IMR-90 (cell line): Measurements from ENCODE around the gene ERVFRD-1. TPM values are rescaled to one million over a fixed set of nuclear protein-coding genes. Genes with fewer than 3 reads are reported as not detected.

Experiments
- ATAC-seq: fragments of 200-7000 bp; cut with Tn5 transposase; 2 replicates; pipeline ENCODE4 v1.9.1; 2020; ENCODE audit warnings: low read depth, mild to moderate bottlenecking, moderate library complexity
- BruUV-seq: library from RNA; stranded (reverse); fragments of 400-500 nt; replicated peaks from 2 replicates; lab custom pipeline; 2021; lab: Mats Ljungman, UMichigan
- CTCF ChIA-PET: fragments of 300-600 bp; formaldehyde crosslinking; extraction: SDS; loops from one replicate; lab custom pipeline; 2021; ENCODE audit warnings: antibody characterized with exemption; lab: Yijun Ruan, JAX
- POLR2A ChIA-PET: fragments of 300-600 bp; sonication (Branson Sonifier 250); formaldehyde crosslinking; loops from one replicate; lab custom pipeline; 2022; ENCODE audit warnings: antibody characterized with exemption; ENCODE audit not compliant: unreplicated experiment; lab: Charles Lee
- DNase-seq: peaks from one replicate; pipeline ENCODE4 v3.0.0; 2013
- H2AFZ ChIP-seq: replicated peaks from 2 replicates; pipeline ENCODE3; 2013; ENCODE audit warnings: low read length, mild to moderate bottlenecking; ENCODE audit not compliant: poor library complexity
- H2AK5ac ChIP-seq: 2 replicates; pipeline ENCODE4 v1.6.1; 2013; ENCODE audit warnings: low read depth, low read length, inconsistent platforms
- H2AK9ac ChIP-seq: replicated peaks from 2 replicates; pipeline ENCODE3; 2013; ENCODE audit warnings: mild to moderate bottlenecking, low read depth, low read length, moderate library complexity; ENCODE audit not compliant: poor library complexity
- H2BK120ac ChIP-seq: 2 replicates; pipeline ENCODE4 v1.6.1; 2013; ENCODE audit warnings: low read depth, low read length, inconsistent platforms
- H2BK15ac ChIP-seq: 3 replicates; pipeline ENCODE4 v1.6.1; 2013; ENCODE audit warnings: low read depth, low read length, inconsistent platforms
- H2BK20ac ChIP-seq: 2 replicates; pipeline ENCODE4 v1.6.1; 2013; ENCODE audit warnings: low read depth, mild to moderate bottlenecking, inconsistent platforms, low read length, moderate library complexity
- H2BK5ac ChIP-seq: 2 replicates; pipeline ENCODE4 v1.6.1; 2013; ENCODE audit warnings: mild to moderate bottlenecking, low read depth, low read length, inconsistent platforms; ENCODE audit not compliant: poor library complexity, severe bottlenecking
- H3K14ac ChIP-seq: replicated peaks from 2 replicates; pipeline ENCODE4 v1.6.1; 2013; ENCODE audit warnings: low read depth, low read length, inconsistent platforms
- H3K18ac ChIP-seq: 2 replicates; pipeline ENCODE4 v1.6.1; 2013; ENCODE audit warnings: low read depth, low read length, control low read depth
- H3K23ac ChIP-seq: 2 replicates; pipeline ENCODE4 v1.6.1; 2013; ENCODE audit warnings: low read depth, low read length, inconsistent platforms
- H3K27ac ChIP-seq: 2 replicates; pipeline ENCODE4 v1.5.1; 2013; ENCODE audit warnings: mild to moderate bottlenecking, control low read depth, low read length; ENCODE audit not compliant: insufficient read depth
- H3K27me3 ChIP-seq: 2 replicates; pipeline ENCODE4 v1.6.1; 2013; ENCODE audit warnings: low read length; ENCODE audit not compliant: control insufficient read depth, insufficient read depth
- H3K36me3 ChIP-seq: 2 replicates; pipeline ENCODE4 v1.6.1; 2013; ENCODE audit warnings: low read length, mixed read lengths; ENCODE audit not compliant: control insufficient read depth, insufficient read depth
- H3K4ac ChIP-seq: 2 replicates; pipeline ENCODE4 v1.6.1; 2013; ENCODE audit warnings: low read depth, low read length, inconsistent platforms
- H3K4me1 ChIP-seq: 2 replicates; pipeline ENCODE4 v1.6.1; 2013; ENCODE audit warnings: low read length, mixed read lengths; ENCODE audit not compliant: control insufficient read depth, insufficient read depth
- H3K4me2 ChIP-seq: 2 replicates; pipeline ENCODE4 v1.6.1; 2013; ENCODE audit warnings: low read depth, mild to moderate bottlenecking, control low read depth, low read length, moderate library complexity
- H3K4me3 ChIP-seq: 2 replicates; pipeline ENCODE4 v1.5.1; 2013; ENCODE audit warnings: low read depth, mild to moderate bottlenecking, control low read depth, low read length, moderate library complexity; ENCODE audit not compliant: insufficient read depth
- H3K56ac ChIP-seq: 2 replicates; pipeline ENCODE4 v1.6.1; 2013; ENCODE audit warnings: low read length, inconsistent platforms; ENCODE audit not compliant: insufficient read depth; ENCODE audit errors: extremely low read depth
- H3K79me1 ChIP-seq, 2 experiments: 2 replicates each; pipeline ENCODE4 v1.6.1; 2013; ENCODE audit warnings: low read length in 2 of 2, inconsistent platforms in 1 of 2, low read depth in 1 of 2
- H3K9ac ChIP-seq: 2 replicates; pipeline ENCODE4 v1.6.1; 2013; ENCODE audit warnings: low read depth, low read length, control low read depth
- H3K9me1 ChIP-seq: 2 replicates; pipeline ENCODE4 v1.6.1; 2013; ENCODE audit warnings: low read length, inconsistent platforms; ENCODE audit not compliant: insufficient read depth
- H3K9me3 ChIP-seq: 2 replicates; pipeline ENCODE4 v1.6.1; 2013; ENCODE audit warnings: low read length; ENCODE audit not compliant: control insufficient read depth, insufficient read depth
- H4K20me1 ChIP-seq: 2 replicates; pipeline ENCODE4 v1.6.1; 2013; ENCODE audit warnings: low read length, inconsistent platforms; ENCODE audit not compliant: insufficient read depth
- H4K5ac ChIP-seq: 2 replicates; pipeline ENCODE4 v1.6.1; 2013; ENCODE audit warnings: mild to moderate bottlenecking, low read depth, low read length, control low read depth
- H4K8ac ChIP-seq, 2 experiments: 2 replicates each; pipeline ENCODE4 v1.6.1; 2013; ENCODE audit warnings: low read depth in 2 of 2, low read length in 2 of 2, control low read depth in 1 of 2, inconsistent platforms in 1 of 2
- H4K91ac ChIP-seq: 2 replicates; pipeline ENCODE4 v1.6.1; 2013; ENCODE audit warnings: low read depth, low read length, inconsistent platforms; ENCODE audit not compliant: insufficient read depth
- BHLHE40 ChIP-seq: fragments of 150-350 bp; IDR thresholded peaks from 2 replicates; pipeline ENCODE4 v1.6.1; 2016; ENCODE audit warnings: mild to moderate bottlenecking, low read depth, low read length
- CEBPB ChIP-seq: IDR thresholded peaks from 2 replicates; pipeline ENCODE4 v1.6.1; 2012; ENCODE audit warnings: low read depth, low read length, improper control_type of control experiment
- CHD1 ChIP-seq: IDR thresholded peaks from 2 replicates; pipeline ENCODE4 v1.6.1; 2012; ENCODE audit warnings: low read depth, low read length, improper control_type of control experiment
- CTCF ChIP-seq: conservative IDR thresholded peaks from 2 replicates; pipeline ENCODE4 v1.5.1; 2012; ENCODE audit warnings: mild to moderate bottlenecking, low read depth, low read length, improper control_type of control experiment
- FOS ChIP-seq: fragments of 150-350 bp; IDR thresholded peaks from 2 replicates; pipeline ENCODE4 v1.6.1; 2016; ENCODE audit warnings: low read depth, low read length
- MAFK ChIP-seq: IDR thresholded peaks from 2 replicates; pipeline ENCODE4 v1.6.1; 2012; ENCODE audit warnings: low read depth, low read length, improper control_type of control experiment
- MAZ ChIP-seq: IDR thresholded peaks from 2 replicates; pipeline ENCODE4 v1.6.1; 2012; ENCODE audit warnings: low read depth, mild to moderate bottlenecking, low read length, improper control_type of control experiment, moderate library complexity, borderline replicate concordance
- MXI1 ChIP-seq: IDR thresholded peaks from 2 replicates; pipeline ENCODE4 v1.6.1; 2012; ENCODE audit warnings: low read depth, mild to moderate bottlenecking, low read length, moderate library complexity, borderline replicate concordance
- NFE2L2 ChIP-seq: fragments of 150-350 bp; IDR thresholded peaks from 2 replicates; pipeline ENCODE4 v1.6.1; 2016; ENCODE audit warnings: low read depth, mild to moderate bottlenecking, low read length
- POLR2A ChIP-seq: IDR thresholded peaks from 2 replicates; pipeline ENCODE4 v1.6.1; 2012; ENCODE audit warnings: mild to moderate bottlenecking, low read depth, low read length
- RAD21 ChIP-seq: IDR thresholded peaks from 2 replicates; pipeline ENCODE4 v1.6.1; 2012; ENCODE audit warnings: low read length, improper control_type of control experiment
- RCOR1 ChIP-seq: IDR thresholded peaks from 2 replicates; pipeline ENCODE4 v1.6.1; 2012; ENCODE audit warnings: mild to moderate bottlenecking, low read length, improper control_type of control experiment; ENCODE audit not compliant: insufficient replicate concordance
- RFX5 ChIP-seq: IDR thresholded peaks from 2 replicates; pipeline ENCODE4 v1.8.0; 2012; ENCODE audit warnings: low read depth, mild to moderate bottlenecking, low read length, moderate library complexity
- SMC3 ChIP-seq: fragments of 150-350 bp; IDR thresholded peaks from 2 replicates; pipeline ENCODE4 v1.6.1; 2016; ENCODE audit warnings: low read depth, mild to moderate bottlenecking, antibody characterized with exemption, low read length, moderate library complexity
- USF2 ChIP-seq: fragments of 150-350 bp; IDR thresholded peaks from 2 replicates; pipeline ENCODE4 v1.6.1; 2017; ENCODE audit warnings: mild to moderate bottlenecking, antibody characterized with exemption, low read length, low read depth
- WGBS, 2 experiments: methylation state at CpG; one replicate each; pipeline versions ENCODE4 v1.1.5 to v1.1.7; 2013; ENCODE audit warnings: missing lambda C conversion rate in 2 of 2; ENCODE audit not compliant: insufficient read length in 1 of 2; ENCODE audit errors: extremely low coverage in 2 of 2; 5-methylcytosine and 5-hydroxymethylcytosine counted together
- dilution Hi-C: fragments of 300-500 bp; cut with HindIII; formaldehyde crosslinking; loops from one replicate; pipeline ENCODE4 v1.14.3; 2018; ENCODE audit warnings: low sequenced_read_pairs; ENCODE audit not compliant: unreplicated experiment
- in situ Hi-C: fragments of 300-500 bp; cut with MboI; formaldehyde crosslinking; loops from 3 replicates; pipeline ENCODE4 v1.14.3; 2019; ENCODE audit warnings: low sequenced_read_pairs, inconsistent platforms, mixed read lengths
- intact Hi-C: fragments of 100-400 bp; cut with micrococcal nuclease; formaldehyde crosslinking; loops from 2 replicates; pipeline ENCODE4 v1.10.0; 2022
- polyA plus RNA-seq, 3 experiments: library from polyadenylated mRNA; depleted of rRNA; stranded (reverse); fragments of >200 nt; gene quantifications; 2 replicates each; pipeline ENCODE4 v1.2.3, GENCODE V29; 2012; ENCODE audit warnings: low replicate concordance in 1 of 3
- total RNA-seq: library from RNA; depleted of rRNA; stranded (reverse); fragments of >200 nt; gene quantifications from 2 replicates; pipeline ENCODE4 v1.2.3, GENCODE V29; 2012
- TF ChIP-seq, protein P1 (sequence below): fragments of 150-350 bp; IDR thresholded peaks from 2 replicates; pipeline ENCODE4 v1.6.1; 2016; ENCODE audit warnings: low read depth, mild to moderate bottlenecking, low read length, moderate library complexity, borderline replicate concordance

ERVFRD-1 gene
- total and polyA plus RNA-seq, 2 of the 4 experiments (the other 2 are of a cell fraction), result not detected

DNA sequence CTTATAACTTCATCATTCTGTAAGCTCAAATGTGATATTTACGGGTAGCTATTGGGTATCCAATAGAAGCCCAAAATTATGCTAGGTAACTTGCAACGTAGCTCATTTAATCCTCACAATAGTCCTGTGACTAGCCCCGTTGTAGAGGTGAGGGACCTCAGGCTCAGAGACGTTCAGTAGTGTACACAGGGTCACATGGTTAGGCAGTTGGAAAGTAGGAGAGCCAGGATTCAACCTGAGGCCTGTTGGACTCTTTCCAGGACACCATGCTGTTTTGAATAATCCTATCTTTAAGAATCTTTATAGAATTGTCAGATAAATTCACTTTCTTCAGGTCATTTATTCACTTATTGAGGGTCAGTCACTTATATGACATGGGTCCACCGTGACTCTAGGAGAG is 58.2 kb downstream of the ERVFRD-1 start:
- Histone ChIP-seq H3K56ac (no peak overlapping the region), H3K4me2 (no peak overlapping the region), H3K36me3 (no peaks in the 10 kb centered on the region), H4K5ac (no peak overlapping the region), H2AK9ac (no peak overlapping the region), H3K23ac (no peak overlapping the region), H3K9me1 (no peaks in the 10 kb centered on the region), H3K4ac (no peak overlapping the region), H3K14ac (no peak overlapping the region), H3K79me1 (no peaks in the 10 kb centered on the region), H2BK20ac (no peak overlapping the region), H2BK120ac (no peak overlapping the region), H3K9me3 (no peaks in the 10 kb centered on the region), H4K20me1 (no peaks in the 10 kb centered on the region), H3K27ac (no peak overlapping the region), H2AFZ (no peak overlapping the region), H3K27me3 (no peaks in the 10 kb centered on the region), H2AK5ac (no peak overlapping the region), H4K8ac (no peak overlapping the region), H2BK5ac (no peak overlapping the region), H3K4me3 (no peak overlapping the region), H4K91ac (no peak overlapping the region), H3K9ac (no peak overlapping the region), H3K18ac (no peak overlapping the region), H3K4me1 (peaks cover 5% of the 10 kb centered on the region), H2BK15ac (no peak overlapping the region)
- TF ChIP-seq MAZ (no peak), RFX5 (no peak), CEBPB (no peak), FOS (no peak), RAD21 (no peak), POLR2A (no peak), RCOR1 (no peak), MAFK (no peak), CHD1 (no peak), NFE2L2 (no peak), USF2 (no peak), SMC3 (no peak), MXI1 (no peak), CTCF (no peak), BHLHE40 (no peak)
- TF ChIP-seq, protein P1, sequence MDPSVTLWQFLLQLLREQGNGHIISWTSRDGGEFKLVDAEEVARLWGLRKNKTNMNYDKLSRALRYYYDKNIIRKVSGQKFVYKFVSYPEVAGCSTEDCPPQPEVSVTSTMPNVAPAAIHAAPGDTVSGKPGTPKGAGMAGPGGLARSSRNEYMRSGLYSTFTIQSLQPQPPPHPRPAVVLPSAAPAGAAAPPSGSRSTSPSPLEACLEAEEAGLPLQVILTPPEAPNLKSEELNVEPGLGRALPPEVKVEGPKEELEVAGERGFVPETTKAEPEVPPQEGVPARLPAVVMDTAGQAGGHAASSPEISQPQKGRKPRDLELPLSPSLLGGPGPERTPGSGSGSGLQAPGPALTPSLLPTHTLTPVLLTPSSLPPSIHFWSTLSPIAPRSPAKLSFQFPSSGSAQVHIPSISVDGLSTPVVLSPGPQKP, result no peak
- in situ Hi-C loops, result loop anchor here (25.0 kb wide), 1 partner anchor 566 kb away; no protein-coding TSS in a partner anchor
- no TSS peak for BruUV-seq
- ATAC-seq (no peak), DNase-seq (no peak)
- no CpG with 5 or more reads among the region's 5 CpGs for WGBS, 2 experiments
- dilution Hi-C loops, result no loop called here
- ChIA-PET CTCF (interaction anchor here (0.6 to 1.6 kb wide), 2 partner anchors 16 to 22 kb away, joined by 3 read pairs; no protein-coding TSS in a partner anchor), POLR2A (no interaction called here)
- intact Hi-C loops, result no loop called here
